ENCODE measurements around the gene IL25. TPM values are rescaled to one million over a fixed set of nuclear protein-coding genes. Genes with fewer than 3 reads are reported as not detected.

Gene IL25
- polyA plus RNA-seq, 2 of the 4 experiments (the other 2 are of a cell fraction) = not detected

- H3K4me3 ChIP-seq = no peak overlapping the region
- H3K4me2 ChIP-seq = no peak overlapping the region
- ChIA-PET CTCF (interaction anchor here (0.8 to 1.2 kb wide), 3 partner anchors 27 to 117 kb away, joined by 3 to 6 read pairs (median 3); no protein-coding TSS in a partner anchor), POLR2A (no interaction called here)
- no peaks in the 10 kb centered on the region for H3K4me1 ChIP-seq
- DNase-seq (ENCODE audit: low read depth in 1 of 2, low spot score in 1 of 2) = no peak
- no peak for ATAC-seq
- 49% methylated on average over 13 of the region's 14 CpGs for WGBS (ENCODE audit: missing lambda C conversion rate)
- no peak for TF ChIP-seq NFE2L2 (conservative IDR thresholded peaks at IDR 0.05; ENCODE audit: low read length)
- TF ChIP-seq FOSB (CRISPR knock-in tag; IDR thresholded peaks at IDR 0.05) = no peak
- TF ChIP-seq MAZ (IDR thresholded peaks at IDR 0.05; ENCODE audit: borderline replicate concordance, low read depth, low read length) = no peak
- TF ChIP-seq RNF2 (IDR thresholded peaks at IDR 0.05; ENCODE audit: borderline replicate concordance, low read depth) = no peak
- no peak for TF ChIP-seq FOSL2 (IDR thresholded peaks at IDR 0.05)
- no peak for TF ChIP-seq FOSL2 (CRISPR knock-in tag; IDR thresholded peaks at IDR 0.05)
- TF ChIP-seq ZC3H11A (IDR thresholded peaks at IDR 0.05) = no peak
- TF ChIP-seq ZNF302 (CRISPR knock-in tag; IDR thresholded peaks at IDR 0.05) = no peak
- TF ChIP-seq PBX3 (IDR thresholded peaks at IDR 0.05) = no peak
- TF ChIP-seq BCL3 (IDR thresholded peaks at IDR 0.05) = no peak
- no peak for TF ChIP-seq RFX5 (IDR thresholded peaks at IDR 0.05)
- no peak for TF ChIP-seq FOXS1 (CRISPR knock-in tag; IDR thresholded peaks at IDR 0.05)
- no peak overlapping the region for H3K27ac ChIP-seq
- no peaks in the 10 kb centered on the region for H3K9me3 ChIP-seq
- FAIRE-seq = no peak
These were observed 39.2 kb downstream of the IL25 start for GRCh38 chr14:23411563-23412525.

GRCh38 chr14:23413681-23414080 is 41.1 kb downstream of the IL25 start:
- 66% methylated on average over 16 of the region's 16 CpGs for WGBS (ENCODE audit: missing lambda C conversion rate)
- ATAC-seq (no peak), DNase-seq (ENCODE audit: low read depth in 1 of 2, low spot score in 1 of 2) (no peak), FAIRE-seq (no peak)
- no peak overlapping the region for H3K27ac ChIP-seq
- no peaks in the 10 kb centered on the region for H3K9me3 ChIP-seq
- ChIA-PET POLR2A (no interaction called here), CTCF (interaction anchor here (1.0 kb wide), 1 partner anchor 34 kb away, joined by 6 read pairs; no protein-coding TSS in a partner anchor)
- H3K4me3 ChIP-seq = no peak overlapping the region
- H3K4me1 ChIP-seq = no peaks in the 10 kb centered on the region
- H3K4me2 ChIP-seq = no peak overlapping the region
- no peak for TF ChIP-seq REST (IDR thresholded peaks at IDR 0.05)
- no peak for TF ChIP-seq BCL3 (IDR thresholded peaks at IDR 0.05)
- no peak for TF ChIP-seq PBX3 (IDR thresholded peaks at IDR 0.05)
- TF ChIP-seq KDM5A (IDR thresholded peaks at IDR 0.05) = no peak
- no peak for TF ChIP-seq FOSL2 (IDR thresholded peaks at IDR 0.05)
- no peak for TF ChIP-seq FOSL2 (CRISPR knock-in tag; IDR thresholded peaks at IDR 0.05)
- TF ChIP-seq FOXS1 (CRISPR knock-in tag; IDR thresholded peaks at IDR 0.05) = no peak
- no peak for TF ChIP-seq CHD2 (IDR thresholded peaks at IDR 0.05; ENCODE audit: low read length, partially characterized antibody)
- no peak for TF ChIP-seq PHF8 (IDR thresholded peaks at IDR 0.05; ENCODE audit: borderline replicate concordance, low read depth)

All from A549 (cell line).